ENCODE data around the gene STT3B.

DNA sequence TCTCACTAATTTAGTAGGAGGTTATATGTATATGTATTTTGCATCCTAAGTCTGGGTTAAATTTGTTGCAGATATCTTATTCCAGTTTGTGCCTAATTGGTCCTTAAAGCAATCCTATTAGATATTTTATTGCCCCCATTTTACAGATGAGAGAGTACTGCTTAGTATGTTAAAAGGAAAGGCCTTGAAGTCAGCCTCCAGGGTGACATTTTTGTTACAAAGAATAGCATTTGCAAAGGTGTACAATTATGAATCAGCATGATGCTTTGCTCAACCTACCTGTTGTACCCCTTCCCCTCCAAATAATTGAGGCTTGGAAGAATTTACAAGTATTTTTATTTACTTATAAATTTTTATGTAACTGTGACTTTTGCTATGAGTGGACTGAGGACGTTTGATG lies 14.0 kb downstream of the STT3B start:
- TF ChIP-seq MAFK (IDR thresholded peaks at IDR 0.05; ENCODE audit: low read depth, low read length) (no peak), MAZ (IDR thresholded peaks at IDR 0.05; ENCODE audit: borderline replicate concordance, low read depth, low read length) (no peak), POLR2A (IDR thresholded peaks at IDR 0.05; ENCODE audit: low read depth, low read length) (no peak), SMC3 (IDR thresholded peaks at IDR 0.05; ENCODE audit: low read depth, low read length) (no peak)
- TF ChIP-seq, protein P1, sequence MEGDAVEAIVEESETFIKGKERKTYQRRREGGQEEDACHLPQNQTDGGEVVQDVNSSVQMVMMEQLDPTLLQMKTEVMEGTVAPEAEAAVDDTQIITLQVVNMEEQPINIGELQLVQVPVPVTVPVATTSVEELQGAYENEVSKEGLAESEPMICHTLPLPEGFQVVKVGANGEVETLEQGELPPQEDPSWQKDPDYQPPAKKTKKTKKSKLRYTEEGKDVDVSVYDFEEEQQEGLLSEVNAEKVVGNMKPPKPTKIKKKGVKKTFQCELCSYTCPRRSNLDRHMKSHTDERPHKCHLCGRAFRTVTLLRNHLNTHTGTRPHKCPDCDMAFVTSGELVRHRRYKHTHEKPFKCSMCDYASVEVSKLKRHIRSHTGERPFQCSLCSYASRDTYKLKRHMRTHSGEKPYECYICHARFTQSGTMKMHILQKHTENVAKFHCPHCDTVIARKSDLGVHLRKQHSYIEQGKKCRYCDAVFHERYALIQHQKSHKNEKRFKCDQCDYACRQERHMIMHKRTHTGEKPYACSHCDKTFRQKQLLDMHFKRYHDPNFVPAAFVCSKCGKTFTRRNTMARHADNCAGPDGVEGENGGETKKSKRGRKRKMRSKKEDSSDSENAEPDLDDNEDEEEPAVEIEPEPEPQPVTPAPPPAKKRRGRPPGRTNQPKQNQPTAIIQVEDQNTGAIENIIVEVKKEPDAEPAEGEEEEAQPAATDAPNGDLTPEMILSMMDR (conservative IDR thresholded peaks at IDR 0.05; ENCODE audit: low read depth, low read length) = no peak
- TF ChIP-seq, protein P2, sequence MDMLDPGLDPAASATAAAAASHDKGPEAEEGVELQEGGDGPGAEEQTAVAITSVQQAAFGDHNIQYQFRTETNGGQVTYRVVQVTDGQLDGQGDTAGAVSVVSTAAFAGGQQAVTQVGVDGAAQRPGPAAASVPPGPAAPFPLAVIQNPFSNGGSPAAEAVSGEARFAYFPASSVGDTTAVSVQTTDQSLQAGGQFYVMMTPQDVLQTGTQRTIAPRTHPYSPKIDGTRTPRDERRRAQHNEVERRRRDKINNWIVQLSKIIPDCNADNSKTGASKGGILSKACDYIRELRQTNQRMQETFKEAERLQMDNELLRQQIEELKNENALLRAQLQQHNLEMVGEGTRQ (IDR thresholded peaks at IDR 0.05; ENCODE audit: low read depth, low read length) = no peak
